GM21737 (cell line): ENCODE data around the gene OTUB2.

Experiments
- ATAC-seq: cut with Tn5 transposase; IDR thresholded peaks from one replicate; pipeline ENCODE4 v1.9.1; 2021; ENCODE audit warnings: mild to moderate bottlenecking, moderate library complexity; ENCODE audit not compliant: unreplicated experiment

The OTUB2 gene

GRCh38 chr14:94093418-94093817, 67.3 kb downstream of the OTUB2 start:
- no peak for ATAC-seq

- no peak for ATAC-seq
Measured at GRCh38 chr14:94097091-94097490, 71.0 kb downstream of the OTUB2 start.
